GM19452 (cell line): ENCODE results near the gene WNT16.

Experiments used
- ATAC-seq: cut with Tn5 transposase; IDR thresholded peaks from one replicate; pipeline ENCODE4 v1.9.1; 2021; ENCODE audit not compliant: unreplicated experiment

WNT16 gene

DNA sequence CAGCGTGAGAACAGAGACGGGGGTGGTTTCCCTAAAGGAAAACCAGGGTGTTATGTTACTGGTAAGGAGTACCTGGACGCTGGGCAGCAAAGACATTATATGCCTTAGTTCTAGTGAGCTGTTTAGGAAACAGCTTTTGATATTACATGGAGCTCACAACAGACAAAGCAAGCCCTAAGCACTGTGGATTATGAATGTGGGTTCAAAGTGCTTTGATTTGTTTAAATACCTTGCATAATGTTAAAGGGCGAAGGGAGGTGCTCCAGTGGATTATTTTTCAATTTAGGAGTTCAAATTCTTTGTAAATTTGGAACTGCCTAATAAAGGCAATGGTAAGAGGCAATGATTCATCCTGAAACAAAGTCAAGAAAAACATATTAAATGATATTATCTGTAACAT lies 13.8 kb downstream of the WNT16 start:
- ATAC-seq = no peak

DNA sequence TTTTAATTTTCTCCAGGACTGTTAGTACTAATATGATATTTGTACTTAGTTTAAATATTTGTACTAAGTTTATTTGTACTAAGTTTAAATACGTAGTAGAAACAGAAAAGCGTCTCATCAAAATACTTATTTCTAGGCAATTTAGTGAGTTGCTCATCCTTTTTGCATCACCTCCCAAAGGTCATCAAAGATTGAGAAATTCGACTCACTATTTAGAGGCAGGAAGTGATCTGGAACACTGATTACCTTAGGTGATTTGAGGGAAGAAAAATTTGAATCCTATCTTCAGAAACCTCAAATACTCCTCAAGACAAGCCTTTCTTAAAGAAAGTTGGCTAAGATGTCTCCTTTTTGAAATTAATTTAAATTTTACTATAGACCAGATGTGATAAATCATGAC lies 14.5 kb downstream of the WNT16 start:
- ATAC-seq = no peak

DNA sequence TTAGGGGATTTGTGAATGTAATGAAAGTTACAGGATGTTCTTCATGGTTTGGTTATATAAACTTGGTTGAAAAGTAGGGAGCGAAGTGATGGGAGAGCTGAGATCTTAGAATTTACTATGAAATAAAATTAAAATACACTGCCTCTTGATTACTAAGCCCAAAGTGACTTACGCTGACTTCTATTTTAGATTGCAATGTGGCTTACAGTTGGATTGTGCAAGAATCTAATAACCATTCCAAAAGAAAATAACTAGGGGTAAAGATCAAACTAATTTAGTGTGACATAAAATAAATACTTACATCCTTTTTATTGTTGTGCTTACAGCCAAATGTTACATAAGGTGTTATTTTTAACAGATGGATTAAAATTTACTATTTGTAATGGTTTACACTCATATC lies 15.3 kb downstream of the WNT16 start:
- no peak for ATAC-seq

DNA sequence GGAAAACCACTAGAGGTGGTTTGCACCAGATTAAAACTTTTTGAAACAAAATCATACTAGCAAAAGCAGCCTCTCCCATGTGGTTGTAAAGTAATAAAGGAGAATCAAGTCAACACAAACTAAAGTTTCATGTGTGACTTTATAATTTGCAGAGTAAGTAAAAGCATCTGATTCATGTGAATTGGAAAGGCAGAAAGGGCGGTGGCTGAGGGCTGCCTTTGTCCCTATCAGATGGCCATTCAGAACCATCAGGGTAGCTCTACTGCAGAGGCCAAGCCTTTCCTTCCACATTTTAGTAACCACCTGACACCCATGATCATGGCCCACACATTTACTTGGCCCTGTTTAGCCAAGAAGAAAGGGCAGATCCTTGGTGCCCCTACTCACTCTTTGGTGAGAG lies 15.7 kb downstream of the WNT16 start:
- ATAC-seq = no peak

DNA sequence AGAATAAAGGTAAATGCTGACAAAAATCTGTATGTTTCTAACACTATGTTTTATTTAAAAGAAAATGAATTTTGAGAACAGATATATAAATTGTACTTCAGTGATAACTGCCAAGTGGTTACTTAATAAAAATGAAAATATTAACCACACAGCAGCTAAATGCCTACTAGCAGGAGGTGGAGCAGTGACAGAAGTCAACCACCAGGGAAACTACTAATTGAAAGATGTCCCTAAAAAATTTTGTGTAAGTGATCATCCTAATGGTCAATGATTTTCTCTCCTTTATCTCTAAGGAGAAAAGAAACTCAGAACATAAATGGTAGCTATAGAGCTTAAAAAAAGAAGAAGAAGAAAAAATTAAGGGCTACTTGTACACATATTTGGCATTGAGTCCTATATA lies 22.9 kb downstream of the WNT16 start:
- ATAC-seq = no peak

DNA sequence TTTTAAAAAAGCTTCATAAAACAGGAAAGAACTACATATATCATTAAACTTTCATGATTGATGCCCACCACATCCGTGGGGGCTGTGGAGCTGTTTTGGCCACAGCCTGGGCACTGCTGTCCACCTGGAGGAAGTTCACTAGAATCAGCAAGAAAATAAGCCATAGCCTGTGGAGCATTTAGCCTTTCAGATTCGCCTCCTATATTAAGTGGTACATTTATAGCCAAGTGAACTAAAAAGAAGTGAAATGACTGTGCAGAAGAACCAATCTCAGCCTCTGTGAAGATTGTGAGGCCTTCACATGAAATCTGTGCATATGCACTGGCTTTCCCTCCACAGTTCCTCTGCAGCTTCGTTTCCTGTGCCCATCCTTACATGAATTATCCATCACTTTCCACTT lies 23.5 kb downstream of the WNT16 start:
- ATAC-seq = no peak

DNA sequence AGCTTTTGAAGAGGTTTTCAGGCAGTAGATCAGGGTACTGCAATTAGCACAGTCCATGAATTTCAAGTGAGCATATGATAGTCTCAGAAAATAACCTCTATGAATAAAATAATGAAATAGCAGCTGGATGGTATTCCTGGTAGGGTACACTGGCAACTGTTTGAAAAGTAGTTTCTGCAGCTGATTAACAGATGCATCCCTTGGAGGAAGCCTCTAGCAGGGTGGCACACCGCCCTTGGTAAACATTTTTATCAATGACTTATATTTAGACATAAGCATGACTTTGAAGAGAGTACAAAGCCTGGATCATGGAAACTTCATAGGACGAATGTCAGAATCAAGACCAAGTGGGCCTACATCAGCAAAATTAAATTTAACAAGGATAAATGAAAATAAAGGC lies 26.8 kb downstream of the WNT16 start:
- ATAC-seq = no peak

DNA sequence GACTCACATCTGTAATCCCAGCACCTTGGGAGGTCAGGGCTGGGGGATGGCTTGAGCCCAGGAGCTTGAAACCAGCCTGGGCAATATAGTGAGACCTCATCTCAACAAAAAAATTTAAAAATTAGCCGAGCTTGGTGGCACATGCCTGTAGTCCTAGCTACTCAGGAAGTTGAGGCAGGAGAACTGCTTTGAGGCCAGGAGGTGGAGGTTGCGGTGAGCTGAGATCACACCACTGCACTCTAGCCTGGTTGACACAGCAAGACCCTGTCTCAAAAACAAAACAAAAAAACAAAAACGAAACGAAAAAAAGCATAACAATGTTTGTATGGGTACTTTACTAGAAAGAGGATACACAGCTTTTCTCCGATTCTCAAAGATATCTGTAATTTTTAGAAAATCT lies 31.8 kb downstream of the WNT16 start:
- no peak for ATAC-seq

DNA sequence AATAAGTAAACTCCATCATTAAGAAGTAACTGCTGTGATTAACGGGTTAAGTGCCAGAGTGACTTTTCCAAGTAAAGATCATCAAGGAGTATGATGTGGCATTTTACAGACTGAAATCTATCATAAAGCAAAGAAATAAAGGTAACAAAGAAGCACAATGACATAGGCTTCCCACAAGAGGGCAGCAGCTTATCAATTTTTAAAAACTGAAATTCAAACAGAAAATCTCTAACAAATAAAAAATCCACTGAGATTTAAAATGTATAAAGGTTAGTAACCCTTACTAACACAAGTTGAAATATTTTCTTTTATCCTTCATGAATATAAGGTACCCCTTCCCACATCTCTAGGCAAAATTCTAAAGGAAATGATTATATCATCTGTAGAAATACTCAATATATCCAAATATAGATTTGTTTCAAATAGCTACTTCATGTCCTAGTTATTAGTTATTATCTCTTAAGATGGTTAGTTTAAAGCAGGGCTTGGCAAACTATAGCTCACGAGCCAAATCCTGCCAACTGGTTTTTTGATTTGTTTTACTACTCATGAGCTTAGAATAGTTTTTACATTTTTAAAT lies 38.1 kb downstream of the WNT16 start:
- no peak for ATAC-seq

DNA sequence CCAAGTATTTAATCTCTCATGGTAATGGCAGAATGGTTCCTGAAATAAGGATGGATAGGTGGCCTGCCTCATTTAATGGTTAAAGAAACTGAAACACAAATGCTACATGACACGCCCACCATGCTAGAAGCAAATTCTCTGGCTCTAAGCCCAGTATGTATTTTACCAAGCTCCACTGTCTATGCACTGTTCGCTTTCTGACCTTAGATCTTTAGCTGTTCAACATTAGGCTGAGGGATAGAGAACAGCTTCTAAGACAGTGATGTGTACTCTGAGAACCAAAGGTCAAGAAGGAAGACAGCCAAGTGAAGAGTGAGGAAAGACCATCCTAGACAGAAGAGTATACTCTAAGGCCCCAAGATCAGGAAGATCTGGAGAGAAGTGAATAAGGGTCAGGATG lies 40.7 kb downstream of the WNT16 start:
- ATAC-seq = peak; percentile 50

DNA sequence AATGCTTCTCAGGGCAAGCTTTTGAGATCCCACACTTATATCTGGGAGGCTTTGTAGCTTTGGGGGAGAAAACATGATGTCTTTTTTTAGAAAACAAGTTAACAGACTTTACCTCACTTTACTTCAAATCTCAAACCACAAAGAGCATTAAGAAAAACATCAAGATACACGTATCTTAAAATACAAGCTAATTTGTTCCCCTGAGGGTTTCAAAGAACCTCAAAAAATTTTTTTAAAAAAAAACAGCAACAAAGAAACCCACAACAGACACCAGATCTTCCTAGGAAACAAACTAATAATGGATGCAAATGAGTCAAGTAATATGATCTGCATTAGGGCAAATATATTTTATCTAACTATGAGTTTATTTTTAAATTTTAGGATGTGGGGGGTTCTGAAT lies 42.6 kb downstream of the WNT16 start:
- no peak for ATAC-seq

DNA sequence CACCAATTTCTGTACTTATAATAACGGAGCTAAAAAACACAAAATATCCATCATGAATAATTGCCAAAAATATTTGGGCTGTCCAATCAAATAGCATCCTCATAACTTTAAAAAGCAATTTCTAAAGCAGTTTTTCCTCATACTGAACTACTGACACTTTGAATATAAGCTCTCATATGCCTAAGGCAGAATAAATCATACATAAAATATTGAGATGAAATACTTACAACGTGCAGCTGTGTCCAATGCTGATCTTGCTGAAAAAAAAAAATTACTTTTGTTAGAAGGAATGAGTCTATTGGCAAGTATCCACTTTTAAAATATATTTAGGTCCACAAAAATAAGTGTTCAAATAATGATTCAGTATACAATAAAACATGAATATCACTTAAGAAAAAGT lies 43.1 kb downstream of the WNT16 start:
- ATAC-seq = no peak

DNA sequence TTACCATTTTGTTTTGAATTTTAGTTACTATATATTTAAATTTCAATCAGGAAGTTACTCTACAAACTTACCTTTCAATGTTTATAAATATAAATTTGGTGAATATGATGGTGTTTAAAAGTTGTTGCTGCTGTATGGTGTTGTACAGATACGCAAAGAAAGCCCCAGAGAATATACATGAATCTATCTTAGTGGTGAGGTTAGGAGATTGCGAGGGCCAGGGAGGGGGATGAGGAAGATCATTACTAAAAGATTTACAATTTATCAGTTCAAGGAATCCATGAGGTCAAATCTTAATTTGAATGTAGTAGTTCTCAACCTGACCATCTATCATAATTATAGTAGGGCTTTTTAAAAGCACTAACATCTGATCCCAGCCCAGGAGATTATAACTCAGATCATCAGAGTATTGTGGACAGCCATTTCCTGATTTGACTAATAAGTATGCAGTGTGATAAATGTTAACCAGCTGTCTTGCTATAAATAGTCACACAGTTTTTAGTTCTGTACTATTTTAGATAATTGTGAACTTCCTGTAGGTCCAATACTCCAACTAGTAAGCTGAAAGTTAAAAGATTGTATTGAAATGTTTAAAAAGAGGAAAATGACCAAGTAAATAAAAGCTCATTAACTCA lies 43.7 kb downstream of the WNT16 start:
- ATAC-seq = peak; percentile 83

DNA sequence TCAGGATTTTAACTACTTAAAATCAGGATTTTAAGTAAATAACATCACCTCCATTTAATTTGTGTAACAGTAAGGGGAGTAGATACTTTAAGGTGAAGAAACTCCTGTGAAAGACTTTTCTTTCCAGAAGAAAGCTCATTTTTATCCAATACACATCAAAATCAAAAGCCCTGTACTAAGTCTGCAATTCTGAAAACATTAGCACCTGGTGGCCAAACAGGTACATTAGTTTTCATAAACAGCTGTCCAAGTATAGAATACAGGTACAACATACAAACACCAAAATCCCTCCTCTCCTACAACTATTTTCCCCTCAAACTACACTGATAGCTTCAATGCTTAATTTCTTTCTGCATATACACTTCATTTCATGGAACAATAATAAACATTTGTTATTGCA lies 44.4 kb downstream of the WNT16 start:
- no peak for ATAC-seq

DNA sequence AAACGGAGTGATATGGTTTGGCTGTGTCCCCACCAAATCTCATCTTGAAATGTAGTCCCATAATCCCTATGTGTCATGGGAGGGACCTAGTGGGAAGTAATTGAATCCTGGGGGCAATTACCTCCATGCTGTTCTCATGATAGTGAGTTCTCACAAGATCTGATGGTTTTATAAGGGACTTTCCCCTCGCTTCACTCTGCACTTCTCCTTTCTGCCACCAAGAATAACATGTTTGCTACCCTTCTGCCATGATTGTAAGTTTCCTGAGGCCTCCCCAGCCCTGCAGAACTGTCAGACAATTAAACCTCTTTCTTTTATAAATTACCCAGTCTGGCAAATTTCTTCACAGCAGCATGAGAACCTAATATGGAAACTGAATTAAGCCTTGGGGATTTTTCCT lies 48.2 kb downstream of the WNT16 start:
- ATAC-seq = no peak

DNA sequence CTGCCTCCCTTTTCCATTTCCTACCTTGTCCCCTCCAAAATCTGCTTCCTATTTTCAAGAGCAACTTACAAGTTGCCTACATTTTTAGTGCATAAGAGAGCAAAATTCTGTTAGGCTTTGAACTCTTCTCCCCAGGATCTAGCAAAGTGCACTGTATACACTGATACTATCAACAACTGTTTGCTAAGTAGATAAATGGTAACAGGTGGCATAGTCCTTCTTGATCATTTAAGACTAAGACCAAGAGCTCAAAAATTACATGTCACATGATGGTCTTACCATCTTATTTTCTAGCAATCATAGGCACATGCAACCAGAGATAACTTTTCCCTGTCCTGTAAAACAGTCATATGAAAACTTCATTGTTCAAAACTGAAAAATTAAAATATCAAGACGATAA lies 51.1 kb downstream of the WNT16 start:
- no peak for ATAC-seq

DNA sequence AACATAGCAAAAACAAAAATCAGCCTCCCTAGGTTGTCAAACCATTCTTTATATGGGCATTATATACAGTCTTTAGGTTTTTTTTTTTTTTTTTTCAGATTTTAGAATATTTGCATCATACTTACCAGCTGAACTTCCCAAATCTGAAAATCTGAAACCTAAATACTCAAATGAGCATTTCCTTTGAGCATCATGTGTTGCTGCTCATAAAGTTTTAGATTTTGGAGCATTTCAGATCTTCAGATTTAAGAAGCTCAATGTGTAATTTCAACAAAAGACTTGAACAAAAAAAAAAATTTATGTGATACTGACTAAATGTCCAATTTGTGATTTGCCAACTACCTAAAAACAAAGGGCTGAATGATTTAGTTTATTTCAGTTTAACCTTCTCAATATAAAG lies 53.7 kb downstream of the WNT16 start:
- ATAC-seq = no peak

DNA sequence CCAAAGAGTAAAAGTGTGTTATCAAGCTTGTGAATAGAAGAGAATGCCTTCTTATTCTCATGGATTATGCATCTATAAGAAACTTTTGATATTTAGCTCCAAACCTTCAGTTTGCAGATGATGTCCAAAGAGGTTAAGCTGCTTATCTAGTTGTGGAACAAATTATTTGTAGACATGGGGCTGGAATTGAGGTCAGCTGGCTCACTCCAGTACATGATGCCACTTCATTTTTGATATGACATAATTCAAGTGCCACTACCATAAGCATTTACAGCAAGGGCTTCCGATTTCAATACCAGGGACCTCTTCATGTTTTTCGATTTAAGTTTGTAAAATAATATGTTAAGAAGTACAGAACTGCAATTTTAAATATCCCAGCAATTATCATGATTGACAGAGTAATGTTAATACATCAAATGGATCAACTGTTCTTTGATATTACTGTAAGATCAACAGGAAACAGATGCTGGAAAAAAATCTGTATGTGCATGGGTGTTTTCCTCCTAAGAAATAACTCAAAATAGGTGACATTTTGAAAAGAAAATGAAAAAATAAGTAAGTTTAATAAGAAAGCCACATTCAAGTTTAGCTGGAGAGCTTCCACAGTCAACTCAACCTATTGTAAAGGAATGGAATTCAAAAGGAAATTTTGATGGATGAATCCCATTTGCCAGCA lies 54.6 kb downstream of the WNT16 start:
- no peak for ATAC-seq

DNA sequence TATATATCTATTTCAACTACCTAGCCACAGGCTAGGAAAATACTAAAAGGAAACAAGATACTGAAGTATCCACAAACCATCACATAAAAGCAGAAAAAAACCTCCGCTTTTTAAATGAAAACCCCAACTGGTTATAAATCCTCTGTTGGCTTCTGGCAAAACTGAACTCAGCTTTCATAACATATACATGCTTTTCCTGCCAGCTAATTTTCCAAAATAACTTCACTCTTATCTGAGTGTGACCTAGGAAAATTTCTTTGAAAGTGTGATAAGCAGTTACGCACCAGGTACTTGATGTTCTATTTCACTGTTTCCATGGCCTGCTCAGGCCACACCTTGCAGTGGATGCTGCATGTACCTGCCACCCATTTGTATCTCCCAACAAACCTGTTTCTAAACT lies 55.5 kb downstream of the WNT16 start:
- ATAC-seq = no peak

DNA sequence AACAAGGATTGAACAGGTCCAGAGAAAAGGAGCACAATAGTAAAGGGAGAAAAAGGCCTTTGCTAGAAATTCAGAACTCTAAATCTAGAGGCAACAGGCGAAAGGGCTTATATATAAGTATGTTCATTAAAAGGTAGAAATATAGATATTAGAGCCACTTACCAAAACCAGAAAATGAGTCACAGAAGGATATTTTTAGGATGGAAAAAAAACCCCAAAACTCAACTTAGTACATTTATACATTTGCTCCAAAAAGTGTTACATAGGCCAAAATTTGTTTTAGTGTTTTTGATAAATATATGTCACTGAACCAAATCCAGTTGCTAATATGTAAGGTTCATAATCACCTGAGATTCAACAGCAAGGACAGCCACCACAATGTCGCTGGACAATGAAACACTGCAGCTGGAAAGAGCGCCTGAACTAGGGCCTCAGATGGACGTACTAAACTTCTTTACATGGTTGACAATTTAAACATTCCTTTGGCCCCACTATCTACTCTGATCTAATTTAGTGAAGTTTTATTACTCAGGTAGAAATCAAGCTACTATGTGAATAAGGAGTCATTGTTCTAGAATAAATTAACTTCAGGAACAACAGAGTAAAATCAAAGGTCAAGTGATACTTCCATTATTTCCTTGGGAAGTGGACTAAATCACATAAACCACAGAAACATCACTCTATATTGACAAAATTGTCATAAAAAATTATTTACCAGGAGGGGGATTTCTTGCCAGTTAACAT lies 56.4 kb downstream of the WNT16 start:
- no peak for ATAC-seq

DNA sequence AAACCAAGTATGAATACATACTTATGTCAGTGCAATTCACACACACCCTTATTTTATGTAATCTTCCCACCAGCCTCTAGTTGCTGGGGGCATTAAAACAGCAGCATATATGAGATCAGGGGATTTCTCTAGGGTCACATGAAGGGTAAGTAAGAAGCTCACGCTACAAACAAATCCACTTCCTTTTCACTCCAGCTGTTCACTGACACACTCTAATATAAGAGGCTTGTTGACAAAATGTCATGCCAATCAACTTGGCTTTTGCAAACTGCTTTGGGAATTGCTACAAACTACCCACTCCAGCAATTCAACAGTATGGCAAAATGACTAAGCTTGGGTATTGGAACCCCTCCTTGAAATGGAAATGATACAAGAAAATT lies 57.0 kb downstream of the WNT16 start:
- peak; percentile 90 for ATAC-seq

DNA sequence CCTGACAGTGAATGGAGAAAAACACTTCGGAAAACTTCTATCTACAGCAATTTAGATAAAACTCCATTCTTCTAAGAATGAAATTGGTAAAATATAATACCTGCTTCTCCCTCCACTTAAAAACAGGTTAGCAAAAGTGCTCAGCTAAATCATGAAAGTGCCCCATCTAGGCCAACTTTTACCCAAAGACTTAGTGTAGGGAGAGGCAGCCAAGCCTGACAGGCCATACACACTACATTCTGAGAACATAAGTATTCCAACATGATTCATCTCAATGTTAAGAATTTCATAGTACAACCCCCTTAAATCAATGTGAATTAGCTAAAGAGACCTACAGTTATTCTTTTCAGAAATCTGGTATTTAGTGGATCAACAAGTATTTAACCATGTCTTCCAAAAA lies 60.1 kb downstream of the WNT16 start:
- no peak for ATAC-seq
